H1 (cell line): Measurements from ENCODE around the gene MOB3C.

Experiments used
- EGR1 ChIP-seq: IDR thresholded peaks from 2 replicates; pipeline ENCODE4 v1.6.1; 2011; ENCODE audit warnings: low read depth, low read length, borderline replicate concordance
- EP300 ChIP-seq, 2 experiments: IDR thresholded peaks; 1 replicate in 1 of 2; 2 replicates in 1 of 2; pipeline ENCODE4 v1.6.1; 2011 to 2012; ENCODE audit warnings: low read depth in 2 of 2, low read length in 2 of 2, mild to moderate bottlenecking in 2 of 2, borderline replicate concordance in 1 of 2, inconsistent platforms in 1 of 2, moderate library complexity in 1 of 2
- EZH2 ChIP-seq: fragments of 200-600 bp; sonication (generic); IDR thresholded peaks from 2 replicates; pipeline ENCODE4 v1.7.1; 2012; ENCODE audit warnings: low read depth, mild to moderate bottlenecking, moderate library complexity, low read length, inconsistent platforms; ENCODE audit not compliant: severe bottlenecking
- NRF1 ChIP-seq: IDR thresholded peaks from 2 replicates; pipeline ENCODE4 v1.6.1; 2011; ENCODE audit warnings: mild to moderate bottlenecking, low read depth, low read length, improper control_type of control experiment
- POLR2A ChIP-seq, 2 experiments: IDR thresholded peaks; 1 replicate in 1 of 2; 2 replicates in 1 of 2; pipeline ENCODE4 v1.6.1; 2011; ENCODE audit warnings: low read depth in 2 of 2, low read length in 2 of 2, mild to moderate bottlenecking in 2 of 2; ENCODE audit errors: control extremely low read depth in 1 of 2
- POLR2AphosphoS5 ChIP-seq: IDR thresholded peaks from 2 replicates; pipeline ENCODE4 v1.6.1; 2011; ENCODE audit warnings: low read depth, low read length
- TF ChIP-seq, protein P1 (sequence below), 3 experiments: IDR thresholded peaks; 1 replicate in 2 of 3; 2 replicates in 1 of 3; pipeline versions ENCODE4 v1.5.1 to v1.6.1; 2011; ENCODE audit warnings: low read length in 3 of 3, mild to moderate bottlenecking in 3 of 3, inconsistent platforms in 2 of 3, low read depth in 1 of 3, moderate library complexity in 1 of 3; ENCODE audit not compliant: insufficient read depth in 1 of 3; ENCODE audit errors: control extremely low read depth in 1 of 3
- TF ChIP-seq, protein P2 (sequence below): IDR thresholded peaks from 2 replicates; pipeline ENCODE4 v1.6.1; 2012; ENCODE audit warnings: inconsistent platforms

DNA sequence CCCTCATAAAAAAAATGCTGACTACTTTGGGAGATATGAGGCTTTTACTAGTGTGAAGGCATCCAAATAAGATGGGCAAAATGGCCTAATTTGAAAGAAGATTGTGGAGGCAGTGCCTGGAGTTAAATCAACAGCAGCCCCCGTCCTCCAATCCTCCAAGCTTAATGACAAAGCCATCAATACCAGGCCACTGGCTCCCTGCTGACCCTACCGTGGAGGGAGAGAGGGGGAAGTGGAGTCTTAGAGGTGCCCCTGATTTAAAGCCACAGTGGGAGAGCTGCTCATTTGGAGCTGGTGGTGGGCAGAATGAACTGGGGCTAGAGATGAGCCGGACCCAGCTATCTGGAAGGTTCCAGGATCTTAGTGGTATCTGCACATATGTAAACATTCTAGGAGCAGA lies 40.8 kb downstream of the MOB3C start:
- TF ChIP-seq, protein P1, sequence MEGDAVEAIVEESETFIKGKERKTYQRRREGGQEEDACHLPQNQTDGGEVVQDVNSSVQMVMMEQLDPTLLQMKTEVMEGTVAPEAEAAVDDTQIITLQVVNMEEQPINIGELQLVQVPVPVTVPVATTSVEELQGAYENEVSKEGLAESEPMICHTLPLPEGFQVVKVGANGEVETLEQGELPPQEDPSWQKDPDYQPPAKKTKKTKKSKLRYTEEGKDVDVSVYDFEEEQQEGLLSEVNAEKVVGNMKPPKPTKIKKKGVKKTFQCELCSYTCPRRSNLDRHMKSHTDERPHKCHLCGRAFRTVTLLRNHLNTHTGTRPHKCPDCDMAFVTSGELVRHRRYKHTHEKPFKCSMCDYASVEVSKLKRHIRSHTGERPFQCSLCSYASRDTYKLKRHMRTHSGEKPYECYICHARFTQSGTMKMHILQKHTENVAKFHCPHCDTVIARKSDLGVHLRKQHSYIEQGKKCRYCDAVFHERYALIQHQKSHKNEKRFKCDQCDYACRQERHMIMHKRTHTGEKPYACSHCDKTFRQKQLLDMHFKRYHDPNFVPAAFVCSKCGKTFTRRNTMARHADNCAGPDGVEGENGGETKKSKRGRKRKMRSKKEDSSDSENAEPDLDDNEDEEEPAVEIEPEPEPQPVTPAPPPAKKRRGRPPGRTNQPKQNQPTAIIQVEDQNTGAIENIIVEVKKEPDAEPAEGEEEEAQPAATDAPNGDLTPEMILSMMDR (IDR thresholded peaks at IDR 0.05; ENCODE audit: control extremely low read depth in 1 of 3, insufficient read depth in 1 of 3, low read depth in 1 of 3, low read length in 3 of 3): no peak
- TF ChIP-seq EZH2 (no peak), POLR2A (IDR thresholded peaks at IDR 0.05; ENCODE audit: control extremely low read depth in 1 of 2, low read depth in 2 of 2, low read length in 2 of 2) (no peak), NRF1 (no peak), EGR1 (no peak), EP300 (IDR thresholded peaks at IDR 0.05; ENCODE audit: borderline replicate concordance in 1 of 2, low read depth in 2 of 2, low read length in 2 of 2) (no peak), POLR2AphosphoS5 (no peak)
- TF ChIP-seq, protein P2, sequence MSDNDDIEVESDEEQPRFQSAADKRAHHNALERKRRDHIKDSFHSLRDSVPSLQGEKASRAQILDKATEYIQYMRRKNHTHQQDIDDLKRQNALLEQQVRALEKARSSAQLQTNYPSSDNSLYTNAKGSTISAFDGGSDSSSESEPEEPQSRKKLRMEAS: no peak
